ENCODE data around the gene TARS1.

Gene TARS1

GRCh38 chr5:33415811-33416354 is 24.9 kb upstream of the TARS1 start (continued):
- TF ChIP-seq ZNF398 (tag by site-specific recombination; IDR thresholded peaks at IDR 0.05) (no peak), ZNF433 (tag by site-specific recombination; IDR thresholded peaks at IDR 0.05; ENCODE audit: low read depth) (no peak), MYNN (tag by site-specific recombination; IDR thresholded peaks at IDR 0.05; ENCODE audit: borderline replicate concordance) (no peak), ZFHX2 (tag by site-specific recombination; conservative IDR thresholded peaks at IDR 0.05) (no peak), ZNF843 (tag by site-specific recombination; IDR thresholded peaks at IDR 0.05) (no peak), ZSCAN18 (tag by site-specific recombination; IDR thresholded peaks at IDR 0.05) (no peak), YY2 (tag by site-specific recombination; IDR thresholded peaks at IDR 0.05) (no peak)

- Histone ChIP-seq H3K4me1 (ENCODE audit: control insufficient read depth, insufficient read depth, low read length) (no peaks in the 10 kb centered on the region), H3K9me3 (ENCODE audit: control insufficient read depth, insufficient read depth, low read depth, low read length) (no peaks in the 10 kb centered on the region), H3K27ac (ENCODE audit: extremely low read depth, low read depth, low read length) (no peak overlapping the region), H3K36me3 (ENCODE audit: control insufficient read depth in 2 of 2, insufficient read depth in 1 of 2, low read length in 2 of 2) (no peaks in the 10 kb centered on the region), H3K4me3 (ENCODE audit: low read depth, low read length) (no peak overlapping the region)
- ChIA-PET POLR2A (no interaction called here), CTCF (interaction anchor here (1.3 to 1.8 kb wide), 2 partner anchors 18 to 105 kb away, joined by 3 to 5 read pairs; no protein-coding TSS in a partner anchor)
- no peak for TF ChIP-seq ZFP3 (tag by site-specific recombination; IDR thresholded peaks at IDR 0.05; ENCODE audit: low read depth)
- TF ChIP-seq REPIN1 (tag by site-specific recombination; IDR thresholded peaks at IDR 0.05; ENCODE audit: low read depth) = no peak
- TF ChIP-seq ZNF621 (tag by site-specific recombination; IDR thresholded peaks at IDR 0.05) = no peak
- TF ChIP-seq ZNF514 (tag by site-specific recombination; IDR thresholded peaks at IDR 0.05) = no peak
- no peak for TF ChIP-seq KLF17 (tag by site-specific recombination; IDR thresholded peaks at IDR 0.05)
Observed at GRCh38 chr5:33417632-33418031, 23.1 kb upstream of the TARS1 start.

GRCh38 chr5:33420946-33421345 is 19.8 kb upstream of the TARS1 start:
- no peaks in the 10 kb centered on the region for H3K36me3 ChIP-seq (ENCODE audit: control insufficient read depth in 2 of 2, insufficient read depth in 1 of 2, low read length in 2 of 2)
- no peaks in the 10 kb centered on the region for H3K4me1 ChIP-seq (ENCODE audit: control insufficient read depth, insufficient read depth, low read length)
- ChIA-PET CTCF (interaction anchor here (0.9 to 2.0 kb wide), 2 partner anchors 13 to 710 kb away, joined by 3 to 10 read pairs; partner anchors contain the start of gene NPR3), POLR2A (no interaction called here)
- H3K27ac ChIP-seq (ENCODE audit: extremely low read depth, low read depth, low read length) = no peak overlapping the region
- no peak overlapping the region for H3K4me3 ChIP-seq (ENCODE audit: low read depth, low read length)
- no peaks in the 10 kb centered on the region for H3K9me3 ChIP-seq (ENCODE audit: control insufficient read depth, insufficient read depth, low read depth, low read length)
- no peak for TF ChIP-seq KLF8 (tag by site-specific recombination; IDR thresholded peaks at IDR 0.05)
- TF ChIP-seq ZNF112 (tag by site-specific recombination; IDR thresholded peaks at IDR 0.05) = no peak
- no peak for TF ChIP-seq REST (tag by site-specific recombination; IDR thresholded peaks at IDR 0.05)
- no peak for TF ChIP-seq ZNF639 (tag by site-specific recombination; IDR thresholded peaks at IDR 0.05)
- no peak for TF ChIP-seq ZFP69B (tag by site-specific recombination; IDR thresholded peaks at IDR 0.05)
- no peak for TF ChIP-seq FEZF1 (tag by site-specific recombination; IDR thresholded peaks at IDR 0.05)
- no peak for TF ChIP-seq ZNF335 (tag by site-specific recombination; conservative IDR thresholded peaks at IDR 0.05)
- TF ChIP-seq ZNF404 (tag by site-specific recombination; IDR thresholded peaks at IDR 0.05) = no peak
- TF ChIP-seq BCL6B (tag by site-specific recombination; IDR thresholded peaks at IDR 0.05) = no peak
- TF ChIP-seq ZIC2 (tag by site-specific recombination; IDR thresholded peaks at IDR 0.05) = no peak
